Pancreas (tissue), 10 donors: ENCODE results near the gene CEP41. TPM values are rescaled to one million over a fixed set of nuclear protein-coding genes. Genes with fewer than 3 reads are reported as not detected.

ENCODE experiments used
- ATAC-seq, 4 donors: fragments of 200-7000 bp; cut with Tn5 transposase; one replicate each; pipeline versions ENCODE4 v1.8.0 to v1.9.1; 2020; ENCODE audit warnings: mild to moderate bottlenecking in 4 of 4, moderate library complexity in 4 of 4
- DNase-seq, 6 donors: peaks; one replicate each; pipeline ENCODE4 v3.0.0-alpha.2; 2020
- FAIRE-seq: peaks from 2 replicates; lab custom pipeline; 2012; peaks lifted over from hg19 to GRCh38; lab: Jason Lieb, UNC
- H3K27ac ChIP-seq, 4 donors: fragments of 200-600 bp; sonication (generic); 1 replicate in 3 of 4; 2 replicates in 1 of 4; pipeline versions ENCODE4 v1.5.0 to v1.8.0; 2020
- H3K27me3 ChIP-seq, 4 donors: fragments of 200-600 bp; one replicate each; pipeline ENCODE4 v1.8.0; 2021
- H3K36me3 ChIP-seq, 3 donors: fragments of 200-600 bp; sonication (generic) in 1 of 3; one replicate each; pipeline versions ENCODE4 v1.5.0 to v1.8.0; 2020 to 2021
- H3K4me1 ChIP-seq, 3 donors: fragments of 200-600 bp; one replicate each; pipeline ENCODE4 v1.8.0; 2021
- H3K4me3 ChIP-seq, 4 donors: fragments of 200-600 bp; sonication (generic) in 2 of 4; one replicate each; pipeline versions ENCODE4 v1.5.0 to v1.8.0; 2020 to 2021
- H3K9me3 ChIP-seq, 4 donors: fragments of 200-600 bp; one replicate each; pipeline ENCODE4 v1.8.0; 2021
- CTCF ChIP-seq, 4 donors: fragments of 200-600 bp; sonication (generic) in 3 of 4; IDR thresholded peaks; one replicate each; pipeline versions ENCODE4 v1.5.0 to v1.8.0; 2021; ENCODE audit warnings: antibody characterized with exemption in 4 of 4
- WGBS, 2 donors: extraction: QIAGEN DNeasy Blood & Tissue Kit; methylation state at CpG; one replicate each; pipeline ENCODE4 v1.1.7; 2013; 5-methylcytosine and 5-hydroxymethylcytosine counted together
- intact Hi-C, 3 donors: fragments of 100-400 bp; cut with DNase I; formaldehyde crosslinking; loops; one replicate each; pipeline versions ENCODE4 v1.11.1 to v1.14.2; 2022
- polyA plus RNA-seq, 2 donors: library from polyadenylated mRNA; stranded (reverse); fragments of 200-250 nt; gene quantifications; one replicate each; pipeline ENCODE4 v1.2.3, GENCODE V29; 2013
- total RNA-seq, 6 donors: library from RNA; stranded (reverse); fragmentation: NEBNext Ultra II Directional in 4 of 6; extraction: Animal tissue kit (Norgen Biotek cat#: 25700) in 4 of 6; gene quantifications; one replicate each; pipeline versions ENCODE4 v1.2.1 to v1.2.4, GENCODE V29; 2021 to 2023
- donor health status: healthy with polysubstance abuse.
- donor health status: DM: no; HTN: no; CAD: no; lungs with moderate emphysema.
- donor health status: DM: no; HTN: no; CAD: no.
- donor health status: control.
- donor health status: control.
- donor health status: Bipolar disorder and iron deficiency.
- donor health status: DM: yes; HTN: yes; CAD: no.
- donor health status: DM: no; HTN: no; CAD: no.
- donor health status: DM: no; HTN: no; CAD: no.
- donor health status: DM: yes; HTN: yes; CAD: no.

CEP41 gene
- total and polyA plus RNA-seq, 8 donors = 1.8 to 10.3 (median 4.5) TPM

DNA sequence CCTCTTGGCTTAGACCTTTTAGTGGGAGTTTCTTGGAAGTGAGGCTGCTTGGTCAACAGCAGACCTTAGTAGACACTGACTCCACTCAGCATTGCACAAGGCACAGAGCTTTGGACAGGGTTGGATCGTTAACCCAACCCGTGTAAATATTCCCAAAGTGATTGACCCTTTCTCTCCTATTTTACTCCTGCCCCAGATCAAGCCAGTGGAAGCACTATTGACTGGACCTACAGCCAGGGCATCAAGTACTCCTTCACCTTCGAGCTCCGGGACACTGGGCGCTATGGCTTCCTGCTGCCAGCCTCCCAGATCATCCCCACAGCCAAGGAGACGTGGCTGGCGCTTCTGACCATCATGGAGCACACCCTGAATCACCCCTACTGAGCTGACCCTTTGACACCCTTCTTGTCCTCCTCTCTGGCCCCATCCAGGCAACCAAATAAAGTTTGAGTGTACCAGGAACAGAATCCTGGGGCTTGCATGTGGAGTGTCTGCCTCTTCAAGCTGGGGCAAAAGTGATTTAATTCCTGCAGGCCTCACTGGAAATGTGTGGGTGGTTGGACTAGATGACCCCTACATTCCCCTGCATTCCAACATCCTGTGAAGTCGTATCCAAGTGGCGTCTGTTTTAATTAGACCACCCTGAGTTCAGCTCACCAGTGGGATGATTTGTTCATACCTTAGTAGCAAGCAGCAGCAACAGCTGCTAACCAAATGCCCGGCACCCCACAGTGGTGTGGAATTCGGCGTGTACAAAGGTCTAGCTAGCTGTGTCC lies 53.0 kb downstream of the CEP41 start:
- Histone ChIP-seq H3K27ac (peak overlapping the region; percentile 91 to 96 (median 96)), H3K4me1 (peaks cover 0 to 7% (median 0%) of the 10 kb centered on the region in 3 donors), H3K4me3 (no peak overlapping the region), H3K27me3 (no peaks in the 10 kb centered on the region), H3K36me3 (peaks cover 0 to 19% (median 0%) of the 10 kb centered on the region in 3 donors), H3K9me3 (no peaks in the 10 kb centered on the region)
- no peak for FAIRE-seq
- 34 to 41% methylated on average over 12 of the region's 12 CpGs for WGBS, 2 donors
- no peak for TF ChIP-seq CTCF (IDR thresholded peaks at IDR 0.05)
- DNase-seq = peak in 5 of 6 donors; percentile 42 to 84 (median 73)
- peak; percentile 9 to 48 (median 27) for ATAC-seq
- intact Hi-C loops = loop anchor here in 1 of 3 donors (5.0 kb wide), 1 partner anchor 111 kb away; no protein-coding TSS in a partner anchor

GRCh38 chr7:130387306-130387627 lies 53.5 kb downstream of the CEP41 start:
- FAIRE-seq (no peak), DNase-seq (peak in 2 of 6 donors; percentile 52 to 61), ATAC-seq (no peak)
- Histone ChIP-seq H3K36me3 (peaks cover 0 to 24% (median 0%) of the 10 kb centered on the region in 3 donors), H3K9me3 (no peaks in the 10 kb centered on the region), H3K27me3 (no peaks in the 10 kb centered on the region), H3K4me3 (no peak overlapping the region), H3K27ac (peak overlapping the region; percentile 91 to 96 (median 96)), H3K4me1 (peaks cover 0 to 7% (median 0%) of the 10 kb centered on the region in 3 donors)
- intact Hi-C loops = loop anchor here in 1 of 3 donors (5.0 kb wide), 1 partner anchor 110 kb away; no protein-coding TSS in a partner anchor
- TF ChIP-seq CTCF (IDR thresholded peaks at IDR 0.05) = no peak
- WGBS, 2 donors = 35 to 36% methylated on average over 3 of the region's 3 CpGs

GRCh38 chr7:130386876-130387275 lies 53.9 kb downstream of the CEP41 start:
- WGBS, 2 donors = 38 to 57% methylated on average over 3 of the region's 3 CpGs
- peak; percentile 21 to 65 (median 50) for ATAC-seq
- FAIRE-seq = no peak
- Histone ChIP-seq H3K9me3 (no peaks in the 10 kb centered on the region), H3K4me1 (peaks cover 0 to 5% (median 0%) of the 10 kb centered on the region in 3 donors), H3K4me3 (no peak overlapping the region), H3K27me3 (no peaks in the 10 kb centered on the region), H3K27ac (peak overlapping the region; percentile 91 to 96 (median 96)), H3K36me3 (peaks cover 0 to 28% (median 0%) of the 10 kb centered on the region in 3 donors)
- intact Hi-C loops = loop anchor here in 1 of 3 donors (5.0 kb wide), 1 partner anchor 110 kb away; no protein-coding TSS in a partner anchor
- peak; percentile 70 to 84 (median 81) for DNase-seq
- no peak for TF ChIP-seq CTCF (IDR thresholded peaks at IDR 0.05)

GRCh38 chr7:130385600-130386066 lies 55.2 kb downstream of the CEP41 start:
- ATAC-seq (no peak), DNase-seq (peak in 3 of 6 donors; percentile 56 to 82 (median 69)), FAIRE-seq (no peak)
- no peaks in the 10 kb centered on the region for H3K9me3 ChIP-seq
- H3K36me3 ChIP-seq = peaks cover 0 to 36% (median 0%) of the 10 kb centered on the region in 3 donors
- no peaks in the 10 kb centered on the region for H3K27me3 ChIP-seq
- H3K4me3 ChIP-seq = peak overlapping the region in 3 of 4 donors; percentile 35 to 64 (median 54)
- TF ChIP-seq CTCF (IDR thresholded peaks at IDR 0.05) = no peak
- peak overlapping the region; percentile 91 to 96 (median 96) for H3K27ac ChIP-seq
- intact Hi-C loops = loop anchor here in 1 of 3 donors (5.0 kb wide), 1 partner anchor 108 kb away; no protein-coding TSS in a partner anchor
- WGBS, 2 donors = 49 to 50% methylated on average over 6 of the region's 6 CpGs
- no peaks in the 10 kb centered on the region for H3K4me1 ChIP-seq
